Mesendoderm (in vitro differentiated cells): ENCODE data around the gene SLC45A1.

Experiments
- DNase-seq: peaks from one replicate; pipeline ENCODE4 v3.0.0; 2013
- H2AK5ac ChIP-seq: 2 replicates; pipeline ENCODE4 v1.6.1; 2013; ENCODE audit warnings: low read length, inconsistent platforms
- H2BK120ac ChIP-seq: 2 replicates; pipeline ENCODE4 v1.6.1; 2013; ENCODE audit warnings: low read depth, mild to moderate bottlenecking, low read length, moderate library complexity, mixed read lengths
- H2BK15ac ChIP-seq: replicated peaks from 2 replicates; pipeline ENCODE4 v1.6.1; 2013; ENCODE audit warnings: low read depth, mild to moderate bottlenecking, moderate library complexity
- H2BK5ac ChIP-seq: 2 replicates; pipeline ENCODE4 v1.6.1; 2013; ENCODE audit warnings: low read length, inconsistent platforms
- H3K18ac ChIP-seq: 2 replicates; pipeline ENCODE4 v1.6.1; 2013; ENCODE audit warnings: mild to moderate bottlenecking, low read length, mixed read lengths
- H3K23ac ChIP-seq: one replicate; pipeline ENCODE4 v1.6.1; 2013; ENCODE audit warnings: low read length
- H3K27ac ChIP-seq: 2 replicates; pipeline ENCODE4 v1.5.1; 2013; ENCODE audit warnings: low read depth, mild to moderate bottlenecking, inconsistent platforms, low read length, moderate library complexity
- H3K27me3 ChIP-seq: 2 replicates; pipeline ENCODE4 v1.6.1; 2013; ENCODE audit warnings: low read length, control low read depth, mild to moderate bottlenecking, inconsistent platforms; ENCODE audit not compliant: insufficient read depth, poor library complexity
- H3K36me3 ChIP-seq: 2 replicates; pipeline ENCODE4 v1.6.1; 2013; ENCODE audit warnings: low read length, inconsistent platforms; ENCODE audit not compliant: control insufficient read depth, insufficient read depth
- H3K4ac ChIP-seq: one replicate; pipeline ENCODE4 v1.6.1; 2013; ENCODE audit warnings: low read depth, mild to moderate bottlenecking, low read length, moderate library complexity
- H3K4me1 ChIP-seq: 2 replicates; pipeline ENCODE4 v1.6.1; 2013; ENCODE audit warnings: low read depth, low read length, inconsistent platforms; ENCODE audit not compliant: control insufficient read depth
- H3K4me2 ChIP-seq: 2 replicates; pipeline ENCODE4 v1.6.1; 2013; ENCODE audit warnings: low read length
- H3K4me3 ChIP-seq: 2 replicates; pipeline ENCODE4 v1.5.1; 2013; ENCODE audit warnings: mild to moderate bottlenecking, low read length
- H3K56ac ChIP-seq: one replicate; pipeline ENCODE4 v1.6.1; 2013; ENCODE audit warnings: low read length
- H3K79me1 ChIP-seq: 2 replicates; pipeline ENCODE4 v1.6.1; 2013; ENCODE audit warnings: low read length, inconsistent platforms
- H3K79me2 ChIP-seq: 2 replicates; pipeline ENCODE4 v1.6.1; 2013; ENCODE audit warnings: mild to moderate bottlenecking, low read length; ENCODE audit not compliant: control insufficient read depth, insufficient read depth
- H3K9ac ChIP-seq: 2 replicates; pipeline ENCODE4 v1.6.1; 2013; ENCODE audit warnings: low read length, inconsistent platforms
- H4K5ac ChIP-seq: one replicate; pipeline ENCODE4 v1.6.1; 2013; ENCODE audit warnings: low read length
- H4K8ac ChIP-seq: one replicate; pipeline ENCODE4 v1.6.1; 2013; ENCODE audit warnings: low read depth, mild to moderate bottlenecking, control low read depth, low read length, moderate library complexity
- WGBS: extraction: QIAGEN DNeasy Blood & Tissue Kit; methylation state at CpG from one replicate; pipeline ENCODE4 v1.1.7; 2013; ENCODE audit warnings: low lambda C conversion rate, missing lambda C conversion rate; ENCODE audit not compliant: insufficient coverage; ENCODE audit errors: extremely low coverage; 5-methylcytosine and 5-hydroxymethylcytosine counted together

SLC45A1 gene

GRCh38 chr1:8368956-8369639, 51.2 kb downstream of the SLC45A1 start:
- H3K79me1 ChIP-seq, result peaks cover 29% of the 10 kb centered on the region
- H3K4me1 ChIP-seq, result peaks cover 13% of the 10 kb centered on the region
- no peak overlapping the region for H2AK5ac ChIP-seq
- no peak overlapping the region for H3K23ac ChIP-seq
- no peaks in the 10 kb centered on the region for H3K27me3 ChIP-seq
- no peak overlapping the region for H2BK5ac ChIP-seq
- H3K9ac ChIP-seq, result no peak overlapping the region
- H4K5ac ChIP-seq, result no peak overlapping the region
- WGBS, result no CpG with 5 or more reads among the region's 5 CpGs
- no peak overlapping the region for H3K4me2 ChIP-seq
- H3K79me2 ChIP-seq, result peaks cover 22% of the 10 kb centered on the region
- no peak overlapping the region for H4K8ac ChIP-seq
- H3K18ac ChIP-seq, result no peak overlapping the region
- H3K56ac ChIP-seq, result no peak overlapping the region
- H3K4me3 ChIP-seq, result no peak overlapping the region
- no peak overlapping the region for H2BK15ac ChIP-seq
- H2BK120ac ChIP-seq, result no peak overlapping the region
- no peak overlapping the region for H3K4ac ChIP-seq
- peaks cover 2% of the 10 kb centered on the region for H3K36me3 ChIP-seq
- H3K27ac ChIP-seq, result no peak overlapping the region
- no peak for DNase-seq

GRCh38 chr1:8370046-8370881, 52.4 kb downstream of the SLC45A1 start:
- H3K23ac ChIP-seq, result no peak overlapping the region
- H3K36me3 ChIP-seq, result peaks cover 2% of the 10 kb centered on the region
- no peaks in the 10 kb centered on the region for H3K27me3 ChIP-seq
- no peak overlapping the region for H2BK15ac ChIP-seq
- no peak for DNase-seq
- no peak overlapping the region for H2BK5ac ChIP-seq
- H3K79me1 ChIP-seq, result peaks cover 32% of the 10 kb centered on the region
- H3K18ac ChIP-seq, result no peak overlapping the region
- no peak overlapping the region for H2BK120ac ChIP-seq
- H4K5ac ChIP-seq, result no peak overlapping the region
- no peak overlapping the region for H3K4me3 ChIP-seq
- H4K8ac ChIP-seq, result no peak overlapping the region
- no peak overlapping the region for H3K4me2 ChIP-seq
- H3K4ac ChIP-seq, result no peak overlapping the region
- WGBS, result no CpG with 5 or more reads among the region's 14 CpGs
- H3K27ac ChIP-seq, result no peak overlapping the region
- no peak overlapping the region for H3K56ac ChIP-seq
- H3K4me1 ChIP-seq, result peaks cover 13% of the 10 kb centered on the region
- H3K79me2 ChIP-seq, result peaks cover 26% of the 10 kb centered on the region
- H2AK5ac ChIP-seq, result no peak overlapping the region
- H3K9ac ChIP-seq, result no peak overlapping the region

- WGBS, result no CpG with 5 or more reads among the region's 5 CpGs
- no peak overlapping the region for H3K4me3 ChIP-seq
These were observed 53.0 kb downstream of the SLC45A1 start for GRCh38 chr1:8370905-8371315.

GRCh38 chr1:8371372-8371991, 53.6 kb downstream of the SLC45A1 start:
- no peak overlapping the region for H3K23ac ChIP-seq
- H3K27me3 ChIP-seq, result no peaks in the 10 kb centered on the region
- H3K79me1 ChIP-seq, result peaks cover 26% of the 10 kb centered on the region
- DNase-seq, result peak; percentile 32
- no peak overlapping the region for H3K4ac ChIP-seq
- peaks cover 26% of the 10 kb centered on the region for H3K79me2 ChIP-seq
- no peak overlapping the region for H3K4me3 ChIP-seq
- peaks cover 13% of the 10 kb centered on the region for H3K4me1 ChIP-seq
- H3K18ac ChIP-seq, result no peak overlapping the region
- H2AK5ac ChIP-seq, result no peak overlapping the region
- no peak overlapping the region for H4K5ac ChIP-seq
- no peak overlapping the region for H3K4me2 ChIP-seq
- H3K36me3 ChIP-seq, result no peaks in the 10 kb centered on the region
- H2BK15ac ChIP-seq, result no peak overlapping the region
- no peak overlapping the region for H3K56ac ChIP-seq
- no peak overlapping the region for H2BK5ac ChIP-seq
- WGBS, result no CpG with 5 or more reads among the region's 9 CpGs
- no peak overlapping the region for H3K27ac ChIP-seq
- no peak overlapping the region for H4K8ac ChIP-seq
- H2BK120ac ChIP-seq, result no peak overlapping the region
- H3K9ac ChIP-seq, result peak overlapping the region; percentile 7

More at GRCh38 chr1:8370905-8371315, 53.0 kb downstream of the SLC45A1 start:
- H3K79me2 ChIP-seq, result peaks cover 26% of the 10 kb centered on the region
- no peak overlapping the region for H4K5ac ChIP-seq
- peaks cover 2% of the 10 kb centered on the region for H3K36me3 ChIP-seq
- no peak overlapping the region for H2BK15ac ChIP-seq
- peaks cover 31% of the 10 kb centered on the region for H3K79me1 ChIP-seq
- H3K9ac ChIP-seq, result no peak overlapping the region
- no peak overlapping the region for H3K23ac ChIP-seq
- H3K27me3 ChIP-seq, result no peaks in the 10 kb centered on the region
- H2BK5ac ChIP-seq, result no peak overlapping the region
- H2BK120ac ChIP-seq, result no peak overlapping the region
- no peak overlapping the region for H2AK5ac ChIP-seq
- H4K8ac ChIP-seq, result no peak overlapping the region
- H3K4me1 ChIP-seq, result peaks cover 13% of the 10 kb centered on the region
- H3K27ac ChIP-seq, result no peak overlapping the region
- no peak overlapping the region for H3K18ac ChIP-seq
- peak overlapping the region; percentile 25 for H3K56ac ChIP-seq
- H3K4ac ChIP-seq, result no peak overlapping the region
- no peak overlapping the region for H3K4me2 ChIP-seq
- DNase-seq, result no peak

GRCh38 chr1:8373125-8373524, 55.2 kb downstream of the SLC45A1 start:
- Histone ChIP-seq H2BK15ac (no peak overlapping the region), H2BK5ac (no peak overlapping the region), H2BK120ac (no peak overlapping the region), H3K27ac (no peak overlapping the region), H3K4me3 (no peak overlapping the region), H4K5ac (no peak overlapping the region), H3K23ac (no peak overlapping the region), H3K4me2 (no peak overlapping the region), H3K56ac (peak overlapping the region; percentile 27), H4K8ac (no peak overlapping the region), H2AK5ac (no peak overlapping the region), H3K4ac (no peak overlapping the region), H3K18ac (no peak overlapping the region), H3K27me3 (no peaks in the 10 kb centered on the region), H3K4me1 (peaks cover 10% of the 10 kb centered on the region), H3K79me1 (peaks cover 20% of the 10 kb centered on the region), H3K36me3 (no peaks in the 10 kb centered on the region), H3K79me2 (peaks cover 24% of the 10 kb centered on the region), H3K9ac (no peak overlapping the region)
- no peak for DNase-seq
- no CpG with 5 or more reads among the region's 3 CpGs for WGBS
